BLaER1 treated with 17β-estradiol and CSF1 and Interleukin-3, amounts not matched to agents 10 nM and 100 nM (cell line): ENCODE measurements around the gene MKLN1.

Source experiments
- H3K27ac ChIP-seq, 11 experiments: shearing (Covaris generic); formaldehyde crosslinking; 2 replicates each; pipeline ENCODE4 v1.8.1; 2022
- H3K27me3 ChIP-seq, 11 experiments: shearing (Covaris generic); formaldehyde crosslinking; 2 replicates each; pipeline ENCODE4 v1.8.1; 2022
- H3K36me3 ChIP-seq, 11 experiments: shearing (Covaris generic); formaldehyde crosslinking; 2 replicates each; pipeline ENCODE4 v1.8.1; 2022
- H3K4me1 ChIP-seq, 10 experiments: shearing (Covaris generic); formaldehyde crosslinking; 2 replicates each; pipeline ENCODE4 v1.8.1; 2022
- H3K4me2 ChIP-seq, 11 experiments: shearing (Covaris generic); formaldehyde crosslinking; 2 replicates each; pipeline ENCODE4 v1.8.1; 2022
- H3K4me3 ChIP-seq, 10 experiments: shearing (Covaris generic); formaldehyde crosslinking; 2 replicates each; pipeline ENCODE4 v1.8.1; 2022
- H3K9ac ChIP-seq, 11 experiments: shearing (Covaris generic); formaldehyde crosslinking; 2 replicates each; pipeline ENCODE4 v1.8.1; 2022
- H3K9me3 ChIP-seq, 11 experiments: shearing (Covaris generic); formaldehyde crosslinking; replicated peaks in 1 of 11; 2 replicates each; pipeline ENCODE4 v1.8.1; 2022
- H4K20me1 ChIP-seq, 11 experiments: shearing (Covaris generic); formaldehyde crosslinking; 2 replicates each; pipeline ENCODE4 v1.8.1; 2022
- Cebpa-rat ChIP-seq, 11 experiments: shearing (Covaris generic); IDR thresholded peaks; 2 replicates each; pipeline ENCODE4 v1.8.1; 2022

The MKLN1 gene

DNA sequence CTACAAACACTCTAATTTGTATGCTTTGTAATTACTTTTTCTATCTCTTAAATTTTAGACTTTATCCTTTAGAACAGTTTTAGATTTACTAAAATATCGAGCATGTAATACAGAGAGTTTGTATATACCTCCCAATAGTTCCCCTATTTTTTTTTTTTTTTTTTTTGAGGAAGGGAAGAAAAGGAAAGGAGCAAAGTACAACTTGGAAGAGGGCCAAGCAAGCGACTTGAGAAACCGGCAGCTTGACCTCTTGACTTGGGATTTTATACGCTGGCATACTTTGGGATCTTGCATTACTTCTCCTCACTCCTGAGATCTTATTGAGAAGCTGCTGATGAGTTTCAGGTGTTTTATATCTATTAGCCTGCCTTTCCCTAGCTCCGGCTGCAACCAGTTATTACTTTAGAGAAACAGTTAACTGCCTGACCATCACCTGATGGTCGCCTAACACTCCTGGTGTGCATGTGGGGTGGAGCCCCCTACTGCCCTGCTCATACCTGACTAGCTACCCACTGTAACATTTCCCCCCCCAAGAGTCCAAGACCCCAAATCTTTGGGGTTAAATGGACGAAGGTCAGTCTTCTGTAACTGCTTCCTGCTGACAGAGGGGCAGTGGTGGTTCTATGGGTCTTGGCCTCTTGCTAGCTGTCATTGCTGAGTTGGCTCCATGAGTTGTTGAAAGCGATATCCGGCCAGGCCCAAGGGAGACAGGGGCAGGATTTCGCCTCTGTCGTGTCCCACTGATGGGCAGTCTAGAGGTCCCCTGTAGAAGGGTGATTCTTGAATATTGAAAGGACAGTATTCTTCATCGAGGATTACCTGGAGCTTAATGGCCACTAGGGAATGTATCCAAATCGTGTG lies 28.5 kb downstream of the MKLN1 start:
- Histone ChIP-seq H3K4me1 (peaks cover 5 to 83% (median 15%) of the 10 kb centered on the region in 10 experiments; a peak in 18 of 20 replicates), H3K9me3 (peaks cover 0 to 49% (median 18%) of the 10 kb centered on the region in 11 experiments; a peak in 18 of 22 replicates), H3K4me3 (no peak overlapping the region), H3K27me3 (no peaks in the 10 kb centered on the region), H3K4me2 (peak overlapping the region in 3 of 11 experiments; percentile 29 to 57 (median 52); a peak in 4 of 22 replicates), H3K36me3 (peaks cover 2 to 32% (median 17%) of the 10 kb centered on the region in 11 experiments; a peak in 21 of 22 replicates), H4K20me1 (peaks cover 43 to 100% (median 96%) of the 10 kb centered on the region in 11 experiments; a peak in 21 of 22 replicates), H3K27ac (no peak overlapping the region), H3K9ac (no peak overlapping the region)
- TF ChIP-seq Cebpa-rat (IDR thresholded peaks at IDR 0.05): no peak

DNA sequence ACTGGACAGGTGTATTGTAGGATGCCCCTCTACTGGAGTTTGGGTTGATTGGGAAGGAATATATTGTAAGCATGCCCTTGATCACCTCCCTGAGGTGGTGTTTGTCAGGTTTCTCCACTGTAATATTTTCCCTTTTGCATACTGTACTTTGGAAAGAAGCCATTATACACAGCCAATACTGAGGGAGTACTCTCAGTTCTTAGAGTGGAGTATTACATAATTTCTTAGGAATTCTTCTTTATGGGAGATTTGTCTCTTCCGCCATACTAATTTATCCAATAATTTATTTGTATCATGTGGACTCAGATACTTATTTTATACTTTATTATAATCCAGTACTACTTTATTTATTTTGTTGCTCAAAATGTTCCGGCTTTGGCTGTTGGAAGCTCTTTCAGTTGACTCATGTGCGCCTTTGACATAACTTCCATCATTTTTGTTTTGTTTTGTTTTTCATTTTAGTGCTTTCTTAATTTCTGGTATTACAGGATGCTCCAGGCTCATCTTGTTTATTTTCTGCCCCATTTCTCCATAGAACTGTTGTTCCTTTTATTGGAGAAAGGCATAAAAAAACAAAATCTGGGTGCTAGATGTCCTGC lies 29.7 kb downstream of the MKLN1 start:
- H3K4me3 ChIP-seq: no peak overlapping the region
- no peak for TF ChIP-seq Cebpa-rat (IDR thresholded peaks at IDR 0.05)
- no peak overlapping the region for H3K4me2 ChIP-seq
- H3K9ac ChIP-seq: no peak overlapping the region
- H3K27me3 ChIP-seq: no peaks in the 10 kb centered on the region
- no peak overlapping the region for H3K27ac ChIP-seq
- H3K36me3 ChIP-seq: peaks cover 0 to 26% (median 12%) of the 10 kb centered on the region in 11 experiments; a peak in 17 of 22 replicates
- H3K9me3 ChIP-seq: peaks cover 0 to 42% (median 18%) of the 10 kb centered on the region in 11 experiments; a peak in 17 of 22 replicates
- H4K20me1 ChIP-seq: peaks cover 46 to 100% (median 97%) of the 10 kb centered on the region in 11 experiments; a peak in 21 of 22 replicates
- H3K4me1 ChIP-seq: peaks cover 5 to 95% (median 19%) of the 10 kb centered on the region in 10 experiments; a peak in 18 of 20 replicates

DNA sequence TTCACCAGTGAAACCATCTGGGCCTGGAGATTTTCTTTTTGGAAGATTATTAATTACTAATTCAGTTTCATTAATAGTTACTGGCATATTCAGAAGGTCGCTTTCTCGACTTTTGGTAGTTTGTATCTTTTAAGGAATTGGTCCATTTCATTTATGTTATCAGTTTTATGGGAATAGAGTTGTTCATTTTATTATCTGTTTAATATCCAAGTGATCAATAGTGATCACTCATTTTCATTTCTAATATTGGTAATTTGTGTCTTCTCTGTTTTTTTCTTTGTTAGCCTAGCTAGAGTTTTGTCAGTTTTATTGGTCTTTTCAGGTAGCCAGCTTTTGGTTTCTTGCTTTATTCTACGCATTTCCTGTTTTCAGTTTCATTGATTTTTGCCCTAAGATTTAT lies 31.0 kb downstream of the MKLN1 start:
- Histone ChIP-seq H3K4me1 (peaks cover 5 to 89% (median 19%) of the 10 kb centered on the region in 10 experiments; a peak in 18 of 20 replicates), H3K4me3 (no peak overlapping the region), H3K9ac (no peak overlapping the region), H3K9me3 (peaks cover 0 to 48% (median 27%) of the 10 kb centered on the region in 11 experiments; a peak in 18 of 22 replicates), H3K4me2 (peak overlapping the region in 3 of 11 experiments; percentile 0 to 34 (median 12); a peak in 4 of 22 replicates), H3K27ac (no peak overlapping the region), H4K20me1 (peaks cover 46 to 100% (median 90%) of the 10 kb centered on the region in 11 experiments; a peak in 21 of 22 replicates), H3K36me3 (peaks cover 0 to 32% (median 14%) of the 10 kb centered on the region in 11 experiments; a peak in 18 of 22 replicates), H3K27me3 (no peaks in the 10 kb centered on the region)
- TF ChIP-seq Cebpa-rat (IDR thresholded peaks at IDR 0.05): no peak

DNA sequence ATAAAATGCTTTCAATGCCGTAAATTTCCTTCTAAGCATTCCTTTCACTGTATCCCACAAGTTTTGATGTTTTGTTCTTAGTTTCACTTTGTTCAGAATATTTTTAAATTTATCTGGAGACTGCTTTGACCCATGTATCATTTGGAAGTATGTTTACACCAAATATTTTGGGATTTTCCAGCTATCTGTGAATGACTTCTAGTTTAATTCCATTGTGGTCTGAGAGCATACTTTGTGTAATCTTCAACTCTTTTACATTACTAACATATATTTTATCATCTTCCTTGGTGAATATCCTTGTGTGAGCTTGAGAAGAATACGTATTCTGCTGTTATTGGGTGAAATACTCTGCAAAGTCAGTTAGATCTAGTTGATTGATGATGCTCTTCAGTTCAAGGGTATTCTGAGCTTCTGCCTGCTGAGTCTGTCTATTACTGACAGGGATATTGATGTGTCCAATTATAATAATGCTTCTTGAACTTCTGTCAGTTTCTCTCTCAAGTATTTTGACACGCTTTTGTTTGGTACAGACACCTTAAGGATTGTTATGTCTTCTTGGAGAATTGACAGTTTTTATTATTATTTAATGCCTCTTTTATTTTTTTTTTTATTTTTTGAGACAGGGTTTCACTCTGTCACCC lies 31.6 kb downstream of the MKLN1 start:
- Histone ChIP-seq H3K9ac (no peak overlapping the region), H3K27ac (no peak overlapping the region), H4K20me1 (peaks cover 40 to 100% (median 87%) of the 10 kb centered on the region in 11 experiments; a peak in 21 of 22 replicates), H3K4me3 (no peak overlapping the region), H3K4me2 (peak overlapping the region in 3 of 11 experiments; percentile 0 to 34 (median 12); a peak in 4 of 22 replicates), H3K27me3 (no peaks in the 10 kb centered on the region), H3K36me3 (peaks cover 0 to 38% (median 16%) of the 10 kb centered on the region in 11 experiments; a peak in 18 of 22 replicates), H3K4me1 (peaks cover 5 to 83% (median 16%) of the 10 kb centered on the region in 10 experiments; a peak in 18 of 20 replicates), H3K9me3 (peaks cover under 1 to 54% (median 33%) of the 10 kb centered on the region in 11 experiments; a peak in 20 of 22 replicates)
- TF ChIP-seq Cebpa-rat (IDR thresholded peaks at IDR 0.05): no peak

DNA sequence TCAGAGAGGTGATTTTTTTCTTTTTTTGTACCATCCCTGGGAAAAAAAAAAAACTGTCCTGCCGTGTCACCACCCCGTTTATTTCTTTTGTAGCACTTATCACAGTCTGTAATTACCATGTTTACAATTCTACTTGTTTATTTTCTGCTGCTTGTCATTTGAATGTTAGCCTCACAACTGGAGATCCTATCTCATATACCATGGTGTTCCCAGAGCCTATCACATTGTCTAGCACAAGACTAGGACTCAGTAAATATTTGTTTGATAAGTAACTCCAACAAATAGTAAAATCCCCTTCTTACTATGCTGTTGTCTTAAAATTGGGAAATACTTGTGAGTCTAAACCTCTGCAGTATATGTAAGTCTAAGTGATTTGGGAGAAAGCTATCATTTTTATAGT lies 36.0 kb downstream of the MKLN1 start:
- Histone ChIP-seq H3K36me3 (peaks cover 0 to 34% (median 12%) of the 10 kb centered on the region in 11 experiments; a peak in 12 of 22 replicates), H3K4me2 (no peak overlapping the region), H3K9ac (no peak overlapping the region), H3K9me3 (peaks cover 8 to 55% (median 33%) of the 10 kb centered on the region in 11 experiments; a peak in 21 of 22 replicates), H4K20me1 (peaks cover 44 to 100% (median 87%) of the 10 kb centered on the region in 11 experiments; a peak in 20 of 22 replicates), H3K4me3 (no peak overlapping the region), H3K4me1 (peaks cover 5 to 58% (median 20%) of the 10 kb centered on the region in 10 experiments; a peak in 18 of 20 replicates), H3K27me3 (no peaks in the 10 kb centered on the region), H3K27ac (no peak overlapping the region)
- TF ChIP-seq Cebpa-rat (IDR thresholded peaks at IDR 0.05): no peak

DNA sequence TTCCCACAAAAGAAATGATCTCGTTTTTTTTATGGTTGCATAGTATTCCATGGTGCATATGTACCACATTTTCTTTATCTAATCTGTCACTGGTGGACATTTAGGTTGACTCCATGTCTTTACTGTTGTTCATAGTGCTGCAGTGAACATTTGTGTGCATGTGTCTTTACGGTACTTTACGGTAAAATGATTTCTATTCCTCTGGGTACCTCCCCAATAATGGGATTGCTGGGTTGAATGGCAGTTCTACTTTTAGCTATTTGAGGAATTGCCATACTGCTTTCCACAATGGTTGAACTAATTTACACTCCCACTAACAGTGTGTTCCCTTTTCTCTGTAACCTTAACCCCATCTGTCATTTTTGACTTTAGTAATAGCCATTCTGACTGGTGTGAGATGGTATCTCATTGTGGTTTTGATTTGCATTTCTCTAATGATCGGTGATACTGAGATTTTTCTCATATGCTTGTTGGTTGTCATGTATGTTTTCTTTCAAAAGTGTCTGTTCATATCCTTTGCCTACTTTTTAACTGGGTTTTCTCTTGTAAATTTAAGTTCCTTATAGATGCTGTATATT lies 37.2 kb downstream of the MKLN1 start:
- Histone ChIP-seq H3K4me2 (no peak overlapping the region), H3K27me3 (no peaks in the 10 kb centered on the region), H3K9ac (no peak overlapping the region), H3K27ac (no peak overlapping the region), H3K4me3 (no peak overlapping the region), H3K4me1 (peaks cover 8 to 52% (median 21%) of the 10 kb centered on the region in 10 experiments), H3K9me3 (peaks cover 8 to 52% (median 33%) of the 10 kb centered on the region in 11 experiments; a peak in 21 of 22 replicates), H4K20me1 (peaks cover 43 to 100% (median 87%) of the 10 kb centered on the region in 11 experiments; a peak in 21 of 22 replicates), H3K36me3 (peaks cover 0 to 31% (median 12%) of the 10 kb centered on the region in 11 experiments; a peak in 12 of 22 replicates)
- TF ChIP-seq Cebpa-rat (IDR thresholded peaks at IDR 0.05): no peak

DNA sequence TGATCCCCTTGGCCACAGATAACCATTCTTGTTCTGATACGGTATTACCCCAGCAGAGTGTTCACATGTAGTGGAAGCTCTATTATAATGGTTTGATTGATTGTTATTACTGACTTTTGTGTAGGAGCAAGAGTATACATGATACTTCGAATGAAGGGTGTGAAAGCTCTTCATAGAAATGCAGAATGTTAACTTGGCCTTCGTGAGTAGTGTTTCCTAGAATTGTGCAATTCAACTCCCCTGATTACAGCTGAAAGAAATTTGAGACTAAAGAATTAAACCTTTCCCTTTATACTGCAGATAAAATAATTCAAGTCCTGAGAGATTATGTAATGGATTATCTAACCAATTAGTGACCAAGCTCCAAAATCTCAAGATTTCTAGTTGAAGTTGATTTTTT lies 38.2 kb downstream of the MKLN1 start:
- Histone ChIP-seq H3K9ac (no peak overlapping the region), H3K27me3 (no peaks in the 10 kb centered on the region), H3K4me1 (peaks cover 12 to 52% (median 22%) of the 10 kb centered on the region in 10 experiments), H4K20me1 (peaks cover 46 to 100% (median 87%) of the 10 kb centered on the region in 11 experiments; a peak in 21 of 22 replicates), H3K27ac (no peak overlapping the region), H3K9me3 (peaks cover 8 to 46% (median 33%) of the 10 kb centered on the region in 11 experiments; a peak in 21 of 22 replicates), H3K36me3 (peaks cover 0 to 28% (median 12%) of the 10 kb centered on the region in 11 experiments; a peak in 12 of 22 replicates), H3K4me2 (no peak overlapping the region), H3K4me3 (no peak overlapping the region)
- no peak for TF ChIP-seq Cebpa-rat (IDR thresholded peaks at IDR 0.05)

DNA sequence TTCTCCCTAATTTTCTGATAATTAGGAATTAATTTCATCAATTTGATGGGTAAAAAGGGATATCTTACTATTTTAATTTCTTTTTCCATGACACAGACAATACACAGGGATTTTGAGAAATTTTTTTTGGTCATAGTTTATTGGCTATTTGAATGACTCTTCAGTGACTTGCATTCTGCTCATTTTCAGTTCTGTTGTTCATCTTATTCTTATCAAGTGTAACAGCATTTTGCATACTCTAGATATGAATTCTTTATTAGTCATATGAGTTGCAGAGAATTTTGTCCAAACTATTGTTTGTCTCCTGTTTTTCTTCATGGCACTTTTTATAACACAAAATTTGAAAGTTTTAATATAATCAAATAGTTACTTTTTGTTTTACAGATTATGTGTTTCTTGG lies 41.7 kb downstream of the MKLN1 start:
- Histone ChIP-seq H3K9me3 (peaks cover 7 to 22% (median 12%) of the 10 kb centered on the region in 11 experiments; a peak in 21 of 22 replicates), H3K4me1 (peaks cover 9 to 41% (median 23%) of the 10 kb centered on the region in 10 experiments), H3K4me2 (peak overlapping the region in 1 of 11 experiments; percentile 24; a peak in 3 of 22 replicates), H3K9ac (no peak overlapping the region), H3K27me3 (no peaks in the 10 kb centered on the region), H3K27ac (no peak overlapping the region), H3K36me3 (peaks cover 0 to 15% (median 6%) of the 10 kb centered on the region in 11 experiments; a peak in 8 of 22 replicates), H4K20me1 (peaks cover 62 to 100% (median 100%) of the 10 kb centered on the region in 11 experiments), H3K4me3 (no peak overlapping the region)
- TF ChIP-seq Cebpa-rat (IDR thresholded peaks at IDR 0.05): no peak
